Liver (tissue), 9 donors: ENCODE results near the gene TANGO6. TPM values are rescaled to one million over a fixed set of nuclear protein-coding genes. Genes with fewer than 3 reads are reported as not detected.

Experiments
- DNase-seq: peaks from one replicate; pipeline ENCODE4 v3.0.0-alpha.2; 2017; ENCODE audit warnings: low spot score
- H3K27ac ChIP-seq, 2 donors: one replicate each; pipeline ENCODE4 v1.7.0; 2013; ENCODE audit warnings: inconsistent platforms in 2 of 2, low read length in 2 of 2, control low read depth in 1 of 2, low read depth in 1 of 2, mild to moderate bottlenecking in 1 of 2
- H3K27me3 ChIP-seq, 4 donors: one replicate each; pipeline versions ENCODE4 v1.6.1 to v1.7.0; 2013; ENCODE audit warnings: low read length in 3 of 4, inconsistent platforms in 1 of 4, mild to moderate bottlenecking in 1 of 4, moderate library complexity in 1 of 4; ENCODE audit not compliant: control insufficient read depth in 4 of 4, insufficient read depth in 4 of 4
- H3K36me3 ChIP-seq, 4 donors: one replicate each; pipeline versions ENCODE4 v1.6.1 to v1.7.0; 2013; ENCODE audit warnings: low read length in 3 of 4, mild to moderate bottlenecking in 3 of 4, low read depth in 1 of 4, moderate library complexity in 1 of 4; ENCODE audit not compliant: control insufficient read depth in 4 of 4, insufficient read depth in 3 of 4
- H3K4me1 ChIP-seq, 4 donors: one replicate each; pipeline versions ENCODE4 v1.6.1 to v1.7.0; 2013; ENCODE audit warnings: low read length in 3 of 4, mild to moderate bottlenecking in 3 of 4, moderate library complexity in 1 of 4; ENCODE audit not compliant: control insufficient read depth in 4 of 4, insufficient read depth in 4 of 4
- H3K4me3 ChIP-seq, 3 donors: one replicate each; pipeline versions ENCODE4 v1.6.1 to v1.7.0; 2013; ENCODE audit warnings: low read length in 3 of 3, control low read depth in 1 of 3, low read depth in 1 of 3, mild to moderate bottlenecking in 1 of 3
- H3K9ac ChIP-seq, 2 donors: one replicate each; pipeline ENCODE4 v1.7.0; 2013; ENCODE audit warnings: low read length in 2 of 2, mild to moderate bottlenecking in 2 of 2, moderate library complexity in 2 of 2, control low read depth in 1 of 2, low read depth in 1 of 2
- H3K9me3 ChIP-seq, 4 donors: one replicate each; pipeline versions ENCODE4 v1.6.1 to v1.7.0; 2013; ENCODE audit warnings: low read length in 3 of 4; ENCODE audit not compliant: control insufficient read depth in 4 of 4
- CTCF ChIP-seq: fragments of 150-350 bp; IDR thresholded peaks from 2 replicates; pipeline ENCODE4 v1.5.1; 2017; ENCODE audit warnings: improper control_type of control experiment, low read depth, low read length; ENCODE audit not compliant: missing input control
- EGR1 ChIP-seq, 2 donors: IDR thresholded peaks; 2 replicates each; pipeline ENCODE4 v1.6.1; 2016 to 2018; ENCODE audit warnings: antibody characterized with exemption in 2 of 2, low read depth in 2 of 2
- FOXA1 ChIP-seq: IDR thresholded peaks from 2 replicates; pipeline ENCODE4 v1.6.1; 2016; ENCODE audit warnings: antibody characterized with exemption
- FOXA2 ChIP-seq: IDR thresholded peaks from 2 replicates; pipeline ENCODE4 v1.6.1; 2016; ENCODE audit warnings: antibody characterized with exemption
- GABPA ChIP-seq, 2 donors: IDR thresholded peaks in 1 of 2; conservative IDR thresholded peaks in 1 of 2; 2 replicates each; pipeline ENCODE4 v1.6.1; 2016; ENCODE audit warnings: antibody characterized with exemption in 2 of 2, mild to moderate bottlenecking in 1 of 2, moderate library complexity in 1 of 2
- HNF4A ChIP-seq, 2 donors: conservative IDR thresholded peaks; 2 replicates each; pipeline ENCODE4 v1.6.1; 2016; ENCODE audit warnings: antibody characterized with exemption in 2 of 2, mild to moderate bottlenecking in 2 of 2
- HNF4G ChIP-seq: IDR thresholded peaks from 2 replicates; pipeline ENCODE4 v1.6.1; 2016; ENCODE audit warnings: antibody characterized with exemption
- JUND ChIP-seq, 2 donors: IDR thresholded peaks; 2 replicates each; pipeline ENCODE4 v1.6.1; 2016; ENCODE audit warnings: antibody characterized with exemption in 2 of 2
- NR2F2 ChIP-seq: IDR thresholded peaks from 2 replicates; pipeline ENCODE4 v1.6.1; 2016; ENCODE audit warnings: antibody characterized with exemption
- RAD21 ChIP-seq, 2 donors: IDR thresholded peaks; 2 replicates each; pipeline ENCODE4 v1.6.1; 2016; ENCODE audit warnings: antibody characterized with exemption in 2 of 2, mild to moderate bottlenecking in 2 of 2
- RXRA ChIP-seq, 2 donors: IDR thresholded peaks; 2 replicates each; pipeline ENCODE4 v1.6.1; 2017 to 2018; ENCODE audit warnings: antibody characterized with exemption in 2 of 2, mild to moderate bottlenecking in 1 of 2
- SP1 ChIP-seq: IDR thresholded peaks from 2 replicates; pipeline ENCODE4 v1.6.1; 2018; ENCODE audit warnings: antibody characterized with exemption, mild to moderate bottlenecking
- TAF1 ChIP-seq: conservative IDR thresholded peaks from 2 replicates; pipeline ENCODE4 v1.6.1; 2016; ENCODE audit warnings: antibody characterized with exemption, mild to moderate bottlenecking
- YY1 ChIP-seq: IDR thresholded peaks from 2 replicates; pipeline ENCODE4 v1.6.1; 2016; ENCODE audit warnings: antibody characterized with exemption, mild to moderate bottlenecking
- ZBTB33 ChIP-seq: IDR thresholded peaks from 2 replicates; pipeline ENCODE4 v1.6.1; 2016; ENCODE audit warnings: antibody characterized with exemption
- WGBS: extraction: QIAGEN DNeasy Blood & Tissue Kit; methylation state at CpG from one replicate; pipeline ENCODE4 v1.1.7; 2013; 5-methylcytosine and 5-hydroxymethylcytosine counted together
- polyA plus RNA-seq, 2 donors: library from polyadenylated mRNA; stranded (reverse) in 1 of 2; unstranded in 1 of 2; fragments of 200-250 nt in 1 of 2; fragments of >200 nt in 1 of 2; fragmentation: Nextera tagmentation in 1 of 2; extraction: Ambion mirVana in 1 of 2; gene quantifications; one replicate each; pipeline versions ENCODE4 v1.2.1 to v1.2.3, GENCODE V29; 2013 to 2015
- total RNA-seq, 2 donors: library from RNA; depleted of rRNA; stranded (reverse); fragments of >200 nt; gene quantifications; one replicate each; pipeline ENCODE4 v1.2.3, GENCODE V29; 2014
- TF ChIP-seq, protein P1 (sequence below): IDR thresholded peaks from 2 replicates; pipeline ENCODE4 v1.6.1; 2016; ENCODE audit warnings: antibody characterized with exemption
- TF ChIP-seq, protein P2 (sequence below): IDR thresholded peaks from 2 replicates; pipeline ENCODE4 v1.6.1; 2016; ENCODE audit warnings: antibody characterized with exemption
- TF ChIP-seq, protein P3 (sequence below): IDR thresholded peaks from 2 replicates; pipeline ENCODE4 v1.6.1; 2016; ENCODE audit warnings: antibody characterized with exemption, mild to moderate bottlenecking
- donor health status: healthy.
- donor health status: healthy.
- donor health status: healthy.
- donor health status: healthy.
- donor health status: healthy.

The TANGO6 gene
- total and polyA plus RNA-seq, 4 donors = 6.8 to 40.6 (median 10.5) TPM

DNA sequence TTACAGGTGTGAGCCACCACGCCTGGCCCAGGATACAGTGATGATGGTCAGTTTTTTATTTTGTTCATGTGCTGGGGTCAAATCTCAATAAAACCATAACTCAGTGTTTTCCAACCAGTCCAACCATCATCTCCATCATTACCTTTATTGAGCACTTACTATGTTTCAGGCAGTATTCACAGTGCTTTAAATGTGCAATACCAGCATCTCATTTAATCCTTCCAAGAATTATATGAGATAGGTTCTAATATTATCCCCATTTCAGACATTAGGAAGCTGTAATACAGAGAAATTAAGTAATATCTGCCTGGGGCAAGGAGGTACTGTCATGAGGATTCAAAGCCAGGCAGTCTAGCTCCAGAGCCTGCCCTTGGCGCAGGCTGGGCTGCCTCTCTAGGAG is 36.9 kb upstream of the TANGO6 start:
- Histone ChIP-seq H3K4me3 (no peak overlapping the region), H3K36me3 (peaks cover 6 to 34% (median 25%) of the 10 kb centered on the region in 4 donors), H3K4me1 (no peaks in the 10 kb centered on the region), H3K9me3 (no peaks in the 10 kb centered on the region), H3K9ac (no peak overlapping the region), H3K27me3 (no peaks in the 10 kb centered on the region), H3K27ac (no peak overlapping the region)
- TF ChIP-seq TAF1 (no peak), HNF4A (conservative IDR thresholded peaks at IDR 0.05) (no peak), SP1 (no peak), NR2F2 (no peak), HNF4G (no peak), RXRA (IDR thresholded peaks at IDR 0.05) (no peak), FOXA2 (no peak), RAD21 (IDR thresholded peaks at IDR 0.05) (no peak), JUND (IDR thresholded peaks at IDR 0.05) (no peak), FOXA1 (no peak)
- TF ChIP-seq, protein P1, sequence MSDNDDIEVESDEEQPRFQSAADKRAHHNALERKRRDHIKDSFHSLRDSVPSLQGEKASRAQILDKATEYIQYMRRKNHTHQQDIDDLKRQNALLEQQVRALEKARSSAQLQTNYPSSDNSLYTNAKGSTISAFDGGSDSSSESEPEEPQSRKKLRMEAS = no peak
- TF ChIP-seq, protein P2, sequence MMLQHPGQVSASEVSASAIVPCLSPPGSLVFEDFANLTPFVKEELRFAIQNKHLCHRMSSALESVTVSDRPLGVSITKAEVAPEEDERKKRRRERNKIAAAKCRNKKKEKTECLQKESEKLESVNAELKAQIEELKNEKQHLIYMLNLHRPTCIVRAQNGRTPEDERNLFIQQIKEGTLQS = no peak
- no peak for DNase-seq
- 93% methylated on average over 2 of the region's 2 CpGs for WGBS

DNA sequence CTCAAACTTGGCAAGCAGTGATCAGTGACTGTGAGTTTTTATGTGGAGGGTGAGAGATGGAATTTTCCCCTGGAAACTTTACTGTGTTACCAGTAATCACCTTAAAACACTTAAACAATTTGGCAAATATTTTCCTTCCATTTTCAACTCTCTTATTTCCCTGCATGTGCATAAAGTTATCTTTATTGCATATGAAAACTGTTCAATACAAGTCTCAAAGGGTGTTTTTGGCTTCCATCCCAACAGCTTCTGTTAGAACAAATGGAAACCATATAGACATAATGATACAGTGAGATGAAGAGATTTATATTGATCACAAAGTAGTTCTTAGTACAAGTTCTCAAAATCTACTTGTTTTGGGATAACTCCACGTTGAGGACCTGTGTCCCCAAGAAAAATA is 36.4 kb upstream of the TANGO6 start:
- no peaks in the 10 kb centered on the region for H3K4me1 ChIP-seq
- no peak overlapping the region for H3K4me3 ChIP-seq
- no peak overlapping the region for H3K27ac ChIP-seq
- H3K9ac ChIP-seq = no peak overlapping the region
- H3K9me3 ChIP-seq = no peaks in the 10 kb centered on the region
- no peaks in the 10 kb centered on the region for H3K27me3 ChIP-seq
- H3K36me3 ChIP-seq = peaks cover 6 to 36% (median 27%) of the 10 kb centered on the region in 4 donors
- 85% methylated on average over 1 of the region's 1 CpG for WGBS
- DNase-seq = no peak
- TF ChIP-seq HNF4A (conservative IDR thresholded peaks at IDR 0.05) (no peak), JUND (IDR thresholded peaks at IDR 0.05) (no peak), RAD21 (IDR thresholded peaks at IDR 0.05) (no peak), EGR1 (IDR thresholded peaks at IDR 0.05; ENCODE audit: low read depth in 2 of 2) (no peak), ZBTB33 (no peak), TAF1 (no peak), RXRA (IDR thresholded peaks at IDR 0.05) (no peak), YY1 (no peak), HNF4G (no peak), FOXA1 (no peak), FOXA2 (no peak), GABPA (IDR thresholded peaks at IDR 0.05 in 1 of 2, conservative IDR thresholded peaks at IDR 0.05 in 1 of 2) (no peak), SP1 (no peak), CTCF (no peak), NR2F2 (no peak)
- TF ChIP-seq, protein P3, sequence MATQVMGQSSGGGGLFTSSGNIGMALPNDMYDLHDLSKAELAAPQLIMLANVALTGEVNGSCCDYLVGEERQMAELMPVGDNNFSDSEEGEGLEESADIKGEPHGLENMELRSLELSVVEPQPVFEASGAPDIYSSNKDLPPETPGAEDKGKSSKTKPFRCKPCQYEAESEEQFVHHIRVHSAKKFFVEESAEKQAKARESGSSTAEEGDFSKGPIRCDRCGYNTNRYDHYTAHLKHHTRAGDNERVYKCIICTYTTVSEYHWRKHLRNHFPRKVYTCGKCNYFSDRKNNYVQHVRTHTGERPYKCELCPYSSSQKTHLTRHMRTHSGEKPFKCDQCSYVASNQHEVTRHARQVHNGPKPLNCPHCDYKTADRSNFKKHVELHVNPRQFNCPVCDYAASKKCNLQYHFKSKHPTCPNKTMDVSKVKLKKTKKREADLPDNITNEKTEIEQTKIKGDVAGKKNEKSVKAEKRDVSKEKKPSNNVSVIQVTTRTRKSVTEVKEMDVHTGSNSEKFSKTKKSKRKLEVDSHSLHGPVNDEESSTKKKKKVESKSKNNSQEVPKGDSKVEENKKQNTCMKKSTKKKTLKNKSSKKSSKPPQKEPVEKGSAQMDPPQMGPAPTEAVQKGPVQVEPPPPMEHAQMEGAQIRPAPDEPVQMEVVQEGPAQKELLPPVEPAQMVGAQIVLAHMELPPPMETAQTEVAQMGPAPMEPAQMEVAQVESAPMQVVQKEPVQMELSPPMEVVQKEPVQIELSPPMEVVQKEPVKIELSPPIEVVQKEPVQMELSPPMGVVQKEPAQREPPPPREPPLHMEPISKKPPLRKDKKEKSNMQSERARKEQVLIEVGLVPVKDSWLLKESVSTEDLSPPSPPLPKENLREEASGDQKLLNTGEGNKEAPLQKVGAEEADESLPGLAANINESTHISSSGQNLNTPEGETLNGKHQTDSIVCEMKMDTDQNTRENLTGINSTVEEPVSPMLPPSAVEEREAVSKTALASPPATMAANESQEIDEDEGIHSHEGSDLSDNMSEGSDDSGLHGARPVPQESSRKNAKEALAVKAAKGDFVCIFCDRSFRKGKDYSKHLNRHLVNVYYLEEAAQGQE = no peak
- TF ChIP-seq, protein P2 = no peak
- TF ChIP-seq, protein P1 = no peak
